Activated CD4-positive, alpha-beta memory T cell treated with anti-CD3 and anti-CD28 coated beads, Interleukin-2, amount 10 ng/mL, durations not matched to agents 7 days and 5 days (primary cell): ENCODE results near the gene TCF7L2. TPM values are rescaled to one million over a fixed set of nuclear protein-coding genes. Genes with fewer than 3 reads are reported as not detected.

ENCODE experiments used
- CTCF ChIA-PET: fragments of 350-600 bp; sonication (Branson Sonifier 250); formaldehyde crosslinking; loops from one replicate; lab custom pipeline; 2021; ENCODE audit warnings: antibody characterized with exemption, inconsistent platforms; lab: Charles Lee
- POLR2A ChIA-PET: fragments of 350-600 bp; sonication (Branson Sonifier 250); formaldehyde crosslinking; loops from one replicate; lab custom pipeline; 2021; ENCODE audit warnings: antibody characterized with exemption; lab: Charles Lee
- DNase-seq: peaks from one replicate; pipeline ENCODE4 v3.0.0-alpha.2; 2020
- H3K27ac Mint-ChIP-seq: one replicate; pipeline ENCODE4 v1.8.0; 2021; ENCODE audit warnings: mild to moderate bottlenecking, mixed read lengths
- H3K27me3 Mint-ChIP-seq: one replicate; pipeline ENCODE4 v1.8.0; 2021; ENCODE audit warnings: mixed read lengths
- H3K36me3 Mint-ChIP-seq: one replicate; pipeline ENCODE4 v1.8.0; 2021; ENCODE audit warnings: low read depth, mixed read lengths
- H3K4me1 Mint-ChIP-seq: one replicate; pipeline ENCODE4 v1.8.0; 2021; ENCODE audit warnings: mixed read lengths
- H3K4me3 Mint-ChIP-seq: one replicate; pipeline ENCODE4 v1.8.0; 2021; ENCODE audit warnings: mild to moderate bottlenecking, mixed read lengths
- H3K9me3 Mint-ChIP-seq: one replicate; pipeline ENCODE4 v1.8.0; 2021; ENCODE audit warnings: mixed read lengths
- total RNA-seq, 2 experiments: library from RNA; stranded (reverse); gene quantifications; one replicate each; pipeline ENCODE4 v1.2.3, GENCODE V29; 2021

Gene TCF7L2
- total RNA-seq, 2 experiments from 2014 or later = 0.60 to 0.76 TPM

GRCh38 chr10:113000876-113001598 is 51.0 kb downstream of the TCF7L2 start:
- no peaks in the 10 kb centered on the region for H3K9me3 Mint-ChIP-seq
- no peaks in the 10 kb centered on the region for H3K36me3 Mint-ChIP-seq
- H3K27ac Mint-ChIP-seq = no peak overlapping the region
- ChIA-PET POLR2A (no interaction called here), CTCF (no interaction called here)
- no peak overlapping the region for H3K4me3 Mint-ChIP-seq
- H3K27me3 Mint-ChIP-seq = peaks cover 50% of the 10 kb centered on the region
- DNase-seq = no peak
- H3K4me1 Mint-ChIP-seq = no peaks in the 10 kb centered on the region

- CTCF ChIA-PET = no interaction called here
- H3K9me3 Mint-ChIP-seq = no peaks in the 10 kb centered on the region
- no peaks in the 10 kb centered on the region for H3K36me3 Mint-ChIP-seq
- H3K4me3 Mint-ChIP-seq = no peak overlapping the region
- H3K27me3 Mint-ChIP-seq = peaks cover 52% of the 10 kb centered on the region
- POLR2A ChIA-PET = no interaction called here
- H3K4me1 Mint-ChIP-seq = peaks cover under 1% of the 10 kb centered on the region
- H3K27ac Mint-ChIP-seq = no peak overlapping the region
- DNase-seq = no peak
Measured at GRCh38 chr10:113001599-113002448, 51.8 kb downstream of the TCF7L2 start.

- POLR2A ChIA-PET = no interaction called here
- H3K9me3 Mint-ChIP-seq = no peaks in the 10 kb centered on the region
- H3K4me3 Mint-ChIP-seq = no peak overlapping the region
- H3K27me3 Mint-ChIP-seq = peaks cover 53% of the 10 kb centered on the region
- peaks cover 5% of the 10 kb centered on the region for H3K4me1 Mint-ChIP-seq
- H3K27ac Mint-ChIP-seq = no peak overlapping the region
- H3K36me3 Mint-ChIP-seq = no peaks in the 10 kb centered on the region
- CTCF ChIA-PET = no interaction called here
- DNase-seq = no peak
Measured at GRCh38 chr10:113002449-113002777, 52.4 kb downstream of the TCF7L2 start.

- ChIA-PET POLR2A (no interaction called here), CTCF (no interaction called here)
- Mint-ChIP-seq H3K4me3 (no peak overlapping the region), H3K27me3 (peaks cover 55% of the 10 kb centered on the region), H3K27ac (no peak overlapping the region), H3K36me3 (no peaks in the 10 kb centered on the region), H3K9me3 (no peaks in the 10 kb centered on the region), H3K4me1 (peaks cover 12% of the 10 kb centered on the region)
- no peak for DNase-seq
Measured at GRCh38 chr10:113003052-113003451, 53.0 kb downstream of the TCF7L2 start.

GRCh38 chr10:113004069-113004618 is 54.1 kb downstream of the TCF7L2 start:
- Mint-ChIP-seq H3K4me1 (peaks cover 13% of the 10 kb centered on the region), H3K36me3 (no peaks in the 10 kb centered on the region), H3K27ac (no peak overlapping the region), H3K4me3 (no peak overlapping the region), H3K27me3 (peaks cover 57% of the 10 kb centered on the region), H3K9me3 (no peaks in the 10 kb centered on the region)
- ChIA-PET POLR2A (no interaction called here), CTCF (no interaction called here)
- DNase-seq = no peak

- peaks cover 56% of the 10 kb centered on the region for H3K27me3 Mint-ChIP-seq
- CTCF ChIA-PET = no interaction called here
Measured at GRCh38 chr10:113005380-113005779, 55.3 kb downstream of the TCF7L2 start.

GRCh38 chr10:113006656-113007342 is 56.8 kb downstream of the TCF7L2 start:
- H3K9me3 Mint-ChIP-seq = no peaks in the 10 kb centered on the region
- no peaks in the 10 kb centered on the region for H3K36me3 Mint-ChIP-seq
- DNase-seq = no peak
- ChIA-PET POLR2A (no interaction called here), CTCF (no interaction called here)
- peaks cover 13% of the 10 kb centered on the region for H3K4me1 Mint-ChIP-seq
- peaks cover 64% of the 10 kb centered on the region for H3K27me3 Mint-ChIP-seq
- no peak overlapping the region for H3K27ac Mint-ChIP-seq
- no peak overlapping the region for H3K4me3 Mint-ChIP-seq

More at GRCh38 chr10:113005380-113005779, 55.3 kb downstream of the TCF7L2 start:
- Mint-ChIP-seq H3K4me3 (no peak overlapping the region), H3K9me3 (no peaks in the 10 kb centered on the region), H3K4me1 (peaks cover 13% of the 10 kb centered on the region), H3K36me3 (no peaks in the 10 kb centered on the region), H3K27ac (no peak overlapping the region)
- POLR2A ChIA-PET = no interaction called here
- DNase-seq = no peak

- peaks cover 63% of the 10 kb centered on the region for H3K27me3 Mint-ChIP-seq
- H3K9me3 Mint-ChIP-seq = no peaks in the 10 kb centered on the region
- ChIA-PET POLR2A (no interaction called here), CTCF (no interaction called here)
- H3K4me1 Mint-ChIP-seq = peaks cover 13% of the 10 kb centered on the region
- H3K36me3 Mint-ChIP-seq = no peaks in the 10 kb centered on the region
- H3K4me3 Mint-ChIP-seq = no peak overlapping the region
- H3K27ac Mint-ChIP-seq = no peak overlapping the region
- DNase-seq = no peak
Measured at GRCh38 chr10:113007343-113007771, 57.3 kb downstream of the TCF7L2 start.

GRCh38 chr10:113007821-113008220 is 57.8 kb downstream of the TCF7L2 start:
- Mint-ChIP-seq H3K27me3 (peaks cover 62% of the 10 kb centered on the region), H3K36me3 (no peaks in the 10 kb centered on the region), H3K27ac (no peak overlapping the region), H3K4me3 (no peak overlapping the region), H3K9me3 (no peaks in the 10 kb centered on the region), H3K4me1 (peaks cover 13% of the 10 kb centered on the region)
- DNase-seq = no peak
- ChIA-PET POLR2A (no interaction called here), CTCF (no interaction called here)

- no peak for DNase-seq
- Mint-ChIP-seq H3K9me3 (no peaks in the 10 kb centered on the region), H3K4me1 (peaks cover 12% of the 10 kb centered on the region), H3K36me3 (no peaks in the 10 kb centered on the region), H3K4me3 (no peak overlapping the region), H3K27ac (no peak overlapping the region), H3K27me3 (peaks cover 40% of the 10 kb centered on the region)
- CTCF ChIA-PET = no interaction called here
- POLR2A ChIA-PET = no interaction called here
Measured at GRCh38 chr10:113011592-113012374, 61.7 kb downstream of the TCF7L2 start.

- Mint-ChIP-seq H3K36me3 (no peaks in the 10 kb centered on the region), H3K4me3 (no peak overlapping the region), H3K4me1 (no peaks in the 10 kb centered on the region), H3K9me3 (no peaks in the 10 kb centered on the region), H3K27me3 (peaks cover 14% of the 10 kb centered on the region), H3K27ac (no peak overlapping the region)
- DNase-seq = no peak
- ChIA-PET POLR2A (no interaction called here), CTCF (no interaction called here)
Measured at GRCh38 chr10:113015201-113015600, 65.2 kb downstream of the TCF7L2 start.

GRCh38 chr10:113017376-113017775 is 67.3 kb downstream of the TCF7L2 start:
- Mint-ChIP-seq H3K9me3 (no peaks in the 10 kb centered on the region), H3K27me3 (peaks cover 3% of the 10 kb centered on the region), H3K36me3 (no peaks in the 10 kb centered on the region), H3K4me1 (no peaks in the 10 kb centered on the region), H3K27ac (no peak overlapping the region), H3K4me3 (no peak overlapping the region)
- DNase-seq = no peak
- ChIA-PET POLR2A (no interaction called here), CTCF (no interaction called here)
